ENCODE data around the gene FGF21.

Gene FGF21

GRCh38 chr19:48741129-48741999, 14.0 kb upstream of the FGF21 start (continued):
- peak; percentile 76 for TF ChIP-seq SP3 (tag by site-specific recombination; IDR thresholded peaks at IDR 0.05)

- Histone ChIP-seq H3K4me3 (ENCODE audit: low read depth, low read length) (no peak overlapping the region), H3K4me1 (ENCODE audit: control insufficient read depth, insufficient read depth, low read length) (peaks cover 5% of the 10 kb centered on the region), H3K36me3 (ENCODE audit: control insufficient read depth in 2 of 2, insufficient read depth in 1 of 2, low read length in 2 of 2) (no peaks in the 10 kb centered on the region), H3K9me3 (ENCODE audit: control insufficient read depth, insufficient read depth, low read depth, low read length) (no peaks in the 10 kb centered on the region), H3K27ac (ENCODE audit: extremely low read depth, low read depth, low read length) (0 out of 2 replicates have a peak overlapping the region, but pooled peaks have one; percentile 12)
- ChIA-PET CTCF (no interaction called here), POLR2A (no interaction called here)
- TF ChIP-seq ZNF624 (tag by site-specific recombination; IDR thresholded peaks at IDR 0.05) (no peak), ZBTB1 (tag by site-specific recombination; IDR thresholded peaks at IDR 0.05) (no peak), ZNF707 (tag by site-specific recombination; IDR thresholded peaks at IDR 0.05) (no peak), PATZ1 (tag by site-specific recombination; IDR thresholded peaks at IDR 0.05) (no peak), KLF17 (tag by site-specific recombination; IDR thresholded peaks at IDR 0.05) (no peak), ZNF521 (tag by site-specific recombination; IDR thresholded peaks at IDR 0.05) (no peak), ATF2 (tag by site-specific recombination; IDR thresholded peaks at IDR 0.05; ENCODE audit: low read depth) (no peak), REPIN1 (tag by site-specific recombination; IDR thresholded peaks at IDR 0.05; ENCODE audit: low read depth) (no peak), ZNF621 (tag by site-specific recombination; IDR thresholded peaks at IDR 0.05) (no peak)
These were observed 13.2 kb upstream of the FGF21 start for GRCh38 chr19:48742096-48742495.

GRCh38 chr19:48745208-48745995, 9.9 kb upstream of the FGF21 start:
- Histone ChIP-seq H3K9me3 (ENCODE audit: control insufficient read depth, insufficient read depth, low read depth, low read length) (no peaks in the 10 kb centered on the region), H3K36me3 (ENCODE audit: control insufficient read depth in 2 of 2, insufficient read depth in 1 of 2, low read length in 2 of 2) (no peaks in the 10 kb centered on the region), H3K4me3 (ENCODE audit: low read depth, low read length) (no peak overlapping the region), H3K4me1 (ENCODE audit: control insufficient read depth, insufficient read depth, low read length) (no peaks in the 10 kb centered on the region), H3K27ac (ENCODE audit: extremely low read depth, low read depth, low read length) (no peak overlapping the region)
- POLR2A ChIA-PET = interaction anchor here (1.1 kb wide), 2 partner anchors 25 to 31 kb away, joined by 3 to 4 read pairs; no protein-coding TSS in a partner anchor
- CTCF ChIA-PET = no interaction called here
- TF ChIP-seq ZNF398 (tag by site-specific recombination; IDR thresholded peaks at IDR 0.05) (no peak), ZBTB20 (tag by site-specific recombination; IDR thresholded peaks at IDR 0.05) (peak; percentile 60), ZBTB17 (tag by site-specific recombination; IDR thresholded peaks at IDR 0.05) (peak; percentile 81), ZNF76 (tag by site-specific recombination; IDR thresholded peaks at IDR 0.05; ENCODE audit: borderline replicate concordance, low read depth) (peak; percentile 94), ZNF580 (tag by site-specific recombination; IDR thresholded peaks at IDR 0.05) (peak; percentile 42; the same call in 1 of the 2 replicates), ZXDB (tag by site-specific recombination; IDR thresholded peaks at IDR 0.05) (0 out of 2 replicates have a peak, but pooled peaks have one; percentile 13), ZNF335 (tag by site-specific recombination; conservative IDR thresholded peaks at IDR 0.05) (peak; percentile 60), SP3 (tag by site-specific recombination; IDR thresholded peaks at IDR 0.05) (peak; percentile 45; the same call in 1 of the 2 replicates), ZNF707 (tag by site-specific recombination; IDR thresholded peaks at IDR 0.05) (no peak)
